Calu3 (cell line): ENCODE data around the gene RXRG. TPM values are rescaled to one million over a fixed set of nuclear protein-coding genes. Genes with fewer than 3 reads are reported as not detected.

Experiments used
- BruUV-seq: library from RNA; stranded (reverse); fragments of 400-500 nt; replicated peaks from 2 replicates; lab custom pipeline; 2021; lab: Mats Ljungman, UMichigan
- CTCF ChIA-PET: fragments of 300-600 bp; sonication (Branson Sonifier 250); formaldehyde crosslinking; loops from one replicate; lab custom pipeline; 2022; ENCODE audit warnings: antibody characterized with exemption; lab: Charles Lee
- DNase-seq: peaks from one replicate; pipeline ENCODE4 v3.0.0; 2022
- H3K27ac Mint-ChIP-seq: one replicate; pipeline ENCODE4 v1.8.0; 2022; ENCODE audit warnings: mixed read lengths; ENCODE audit not compliant: unreplicated experiment
- H3K27me3 Mint-ChIP-seq: one replicate; pipeline ENCODE4 v1.8.0; 2022; ENCODE audit warnings: mixed read lengths; ENCODE audit not compliant: unreplicated experiment
- H3K36me3 Mint-ChIP-seq: one replicate; pipeline ENCODE4 v1.8.0; 2022; ENCODE audit warnings: mild to moderate bottlenecking, moderate library complexity, mixed read lengths; ENCODE audit not compliant: insufficient read depth, unreplicated experiment
- H3K4me1 Mint-ChIP-seq: one replicate; pipeline ENCODE4 v1.8.0; 2022; ENCODE audit warnings: mild to moderate bottlenecking, low read depth, mixed read lengths; ENCODE audit not compliant: unreplicated experiment
- H3K4me3 Mint-ChIP-seq: one replicate; pipeline ENCODE4 v1.8.0; 2022; ENCODE audit warnings: mild to moderate bottlenecking, low read depth, moderate library complexity, mixed read lengths; ENCODE audit not compliant: unreplicated experiment
- H3K9me3 Mint-ChIP-seq: one replicate; pipeline ENCODE4 v1.8.0; 2022; ENCODE audit warnings: low read depth, mixed read lengths; ENCODE audit not compliant: unreplicated experiment
- CTCF ChIP-seq: fragments of 200-600 bp; IDR thresholded peaks from one replicate; pipeline ENCODE4 v1.8.0; 2022; ENCODE audit warnings: antibody characterized with exemption; ENCODE audit not compliant: unreplicated experiment
- intact Hi-C: fragments of 100-400 bp; cut with micrococcal nuclease; formaldehyde crosslinking; loops from one replicate; pipeline ENCODE4 v1.10.0; 2022; ENCODE audit not compliant: unreplicated experiment
- total RNA-seq: library from RNA; stranded (reverse); gene quantifications from 2 replicates; pipeline ENCODE4 v1.2.3, GENCODE V29; 2022

RXRG gene
- total RNA-seq, 1 experiment from 2014 or later: not detected

- H3K27ac Mint-ChIP-seq: no peak overlapping the region
- no peaks in the 10 kb centered on the region for H3K9me3 Mint-ChIP-seq
- H3K4me1 Mint-ChIP-seq: peaks cover 22% of the 10 kb centered on the region
- CTCF ChIA-PET: no interaction called here
- H3K4me3 Mint-ChIP-seq: no peak overlapping the region
- H3K27me3 Mint-ChIP-seq: peaks cover 13% of the 10 kb centered on the region
- H3K36me3 Mint-ChIP-seq: peaks cover 9% of the 10 kb centered on the region
- no TSS peak for BruUV-seq
- no peak for TF ChIP-seq CTCF
- intact Hi-C loops: no loop called here
- DNase-seq: no peak
Observed at GRCh38 chr1:165452336-165453130, 7.6 kb upstream of the RXRG start.

- no peak for TF ChIP-seq CTCF
- intact Hi-C loops: no loop called here
- DNase-seq: no peak
- H3K9me3 Mint-ChIP-seq: no peaks in the 10 kb centered on the region
- H3K4me1 Mint-ChIP-seq: peaks cover 17% of the 10 kb centered on the region
- CTCF ChIA-PET: no interaction called here
- no TSS peak for BruUV-seq
- H3K36me3 Mint-ChIP-seq: peaks cover 8% of the 10 kb centered on the region
- H3K27ac Mint-ChIP-seq: no peak overlapping the region
- no peak overlapping the region for H3K4me3 Mint-ChIP-seq
- peaks cover 13% of the 10 kb centered on the region for H3K27me3 Mint-ChIP-seq
Observed at GRCh38 chr1:165451691-165452090, 6.8 kb upstream of the RXRG start.

DNA sequence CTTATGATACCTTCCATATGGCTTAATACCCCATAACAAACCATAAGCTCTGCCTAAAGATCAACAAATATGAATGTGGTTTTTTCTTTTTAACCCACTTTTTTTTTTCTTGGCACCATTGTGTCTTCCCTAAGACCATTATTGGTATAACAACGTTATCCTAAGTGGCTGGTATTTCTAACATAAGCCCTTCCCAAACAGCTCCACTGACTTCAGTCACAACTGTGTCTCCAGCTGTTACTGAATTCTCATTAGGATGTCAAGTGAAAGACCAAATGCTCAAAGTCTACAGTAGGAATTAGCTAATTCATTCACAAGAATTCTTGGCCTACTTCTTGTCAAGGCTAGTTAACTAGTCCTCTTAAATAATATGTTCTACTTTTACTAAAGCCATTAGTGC, 4.2 kb upstream of the RXRG start:
- H3K9me3 Mint-ChIP-seq: no peaks in the 10 kb centered on the region
- H3K36me3 Mint-ChIP-seq: no peaks in the 10 kb centered on the region
- H3K27ac Mint-ChIP-seq: no peak overlapping the region
- BruUV-seq: no TSS peak
- no peaks in the 10 kb centered on the region for H3K4me1 Mint-ChIP-seq
- intact Hi-C loops: no loop called here
- no peak overlapping the region for H3K4me3 Mint-ChIP-seq
- CTCF ChIA-PET: no interaction called here
- TF ChIP-seq CTCF: no peak
- DNase-seq: no peak
- H3K27me3 Mint-ChIP-seq: peaks cover 13% of the 10 kb centered on the region

GRCh38 chr1:165445388-165445787, 462 bp upstream of the RXRG start:
- no peaks in the 10 kb centered on the region for H3K36me3 Mint-ChIP-seq
- intact Hi-C loops: no loop called here
- H3K4me1 Mint-ChIP-seq: no peaks in the 10 kb centered on the region
- no peak overlapping the region for H3K4me3 Mint-ChIP-seq
- TF ChIP-seq CTCF: no peak
- no TSS peak for BruUV-seq
- H3K27ac Mint-ChIP-seq: no peak overlapping the region
- DNase-seq: no peak
- H3K27me3 Mint-ChIP-seq: peaks cover 9% of the 10 kb centered on the region
- CTCF ChIA-PET: no interaction called here
- H3K9me3 Mint-ChIP-seq: no peaks in the 10 kb centered on the region
